Liver (tissue), 9 donors: Measurements from ENCODE around the gene ASCL5. TPM values are rescaled to one million over a fixed set of nuclear protein-coding genes. Genes with fewer than 3 reads are reported as not detected.

Source experiments
- DNase-seq: peaks from one replicate; pipeline ENCODE4 v3.0.0-alpha.2; 2017; ENCODE audit warnings: low spot score
- H3K27ac ChIP-seq, 2 donors: one replicate each; pipeline ENCODE4 v1.7.0; 2013; ENCODE audit warnings: inconsistent platforms in 2 of 2, low read length in 2 of 2, control low read depth in 1 of 2, low read depth in 1 of 2, mild to moderate bottlenecking in 1 of 2
- H3K27me3 ChIP-seq, 4 donors: one replicate each; pipeline versions ENCODE4 v1.6.1 to v1.7.0; 2013; ENCODE audit warnings: low read length in 3 of 4, inconsistent platforms in 1 of 4, mild to moderate bottlenecking in 1 of 4, moderate library complexity in 1 of 4; ENCODE audit not compliant: control insufficient read depth in 4 of 4, insufficient read depth in 4 of 4
- H3K36me3 ChIP-seq, 4 donors: one replicate each; pipeline versions ENCODE4 v1.6.1 to v1.7.0; 2013; ENCODE audit warnings: low read length in 3 of 4, mild to moderate bottlenecking in 3 of 4, low read depth in 1 of 4, moderate library complexity in 1 of 4; ENCODE audit not compliant: control insufficient read depth in 4 of 4, insufficient read depth in 3 of 4
- H3K4me1 ChIP-seq, 4 donors: one replicate each; pipeline versions ENCODE4 v1.6.1 to v1.7.0; 2013; ENCODE audit warnings: low read length in 3 of 4, mild to moderate bottlenecking in 3 of 4, moderate library complexity in 1 of 4; ENCODE audit not compliant: control insufficient read depth in 4 of 4, insufficient read depth in 4 of 4
- H3K4me3 ChIP-seq, 3 donors: one replicate each; pipeline versions ENCODE4 v1.6.1 to v1.7.0; 2013; ENCODE audit warnings: low read length in 3 of 3, control low read depth in 1 of 3, low read depth in 1 of 3, mild to moderate bottlenecking in 1 of 3
- H3K9ac ChIP-seq, 2 donors: one replicate each; pipeline ENCODE4 v1.7.0; 2013; ENCODE audit warnings: low read length in 2 of 2, mild to moderate bottlenecking in 2 of 2, moderate library complexity in 2 of 2, control low read depth in 1 of 2, low read depth in 1 of 2
- H3K9me3 ChIP-seq, 4 donors: one replicate each; pipeline versions ENCODE4 v1.6.1 to v1.7.0; 2013; ENCODE audit warnings: low read length in 3 of 4; ENCODE audit not compliant: control insufficient read depth in 4 of 4
- ATF3 ChIP-seq: IDR thresholded peaks from 2 replicates; pipeline ENCODE4 v1.6.1; 2016; ENCODE audit warnings: antibody characterized with exemption
- EGR1 ChIP-seq, 2 donors: IDR thresholded peaks; 2 replicates each; pipeline ENCODE4 v1.6.1; 2016 to 2018; ENCODE audit warnings: antibody characterized with exemption in 2 of 2, low read depth in 2 of 2
- FOXA1 ChIP-seq: IDR thresholded peaks from 2 replicates; pipeline ENCODE4 v1.6.1; 2016; ENCODE audit warnings: antibody characterized with exemption
- FOXA2 ChIP-seq: IDR thresholded peaks from 2 replicates; pipeline ENCODE4 v1.6.1; 2016; ENCODE audit warnings: antibody characterized with exemption
- GABPA ChIP-seq, 2 donors: IDR thresholded peaks in 1 of 2; conservative IDR thresholded peaks in 1 of 2; 2 replicates each; pipeline ENCODE4 v1.6.1; 2016; ENCODE audit warnings: antibody characterized with exemption in 2 of 2, mild to moderate bottlenecking in 1 of 2, moderate library complexity in 1 of 2
- HNF4A ChIP-seq, 2 donors: conservative IDR thresholded peaks; 2 replicates each; pipeline ENCODE4 v1.6.1; 2016; ENCODE audit warnings: antibody characterized with exemption in 2 of 2, mild to moderate bottlenecking in 2 of 2
- HNF4G ChIP-seq: IDR thresholded peaks from 2 replicates; pipeline ENCODE4 v1.6.1; 2016; ENCODE audit warnings: antibody characterized with exemption
- JUND ChIP-seq, 2 donors: IDR thresholded peaks; 2 replicates each; pipeline ENCODE4 v1.6.1; 2016; ENCODE audit warnings: antibody characterized with exemption in 2 of 2
- NR2F2 ChIP-seq: IDR thresholded peaks from 2 replicates; pipeline ENCODE4 v1.6.1; 2016; ENCODE audit warnings: antibody characterized with exemption
- RAD21 ChIP-seq, 2 donors: IDR thresholded peaks; 2 replicates each; pipeline ENCODE4 v1.6.1; 2016; ENCODE audit warnings: antibody characterized with exemption in 2 of 2, mild to moderate bottlenecking in 2 of 2
- TAF1 ChIP-seq: conservative IDR thresholded peaks from 2 replicates; pipeline ENCODE4 v1.6.1; 2016; ENCODE audit warnings: antibody characterized with exemption, mild to moderate bottlenecking
- YY1 ChIP-seq: IDR thresholded peaks from 2 replicates; pipeline ENCODE4 v1.6.1; 2016; ENCODE audit warnings: antibody characterized with exemption, mild to moderate bottlenecking
- WGBS: extraction: QIAGEN DNeasy Blood & Tissue Kit; methylation state at CpG from one replicate; pipeline ENCODE4 v1.1.7; 2013; 5-methylcytosine and 5-hydroxymethylcytosine counted together
- polyA plus RNA-seq, 2 donors: library from polyadenylated mRNA; stranded (reverse) in 1 of 2; unstranded in 1 of 2; fragments of 200-250 nt in 1 of 2; fragments of >200 nt in 1 of 2; fragmentation: Nextera tagmentation in 1 of 2; extraction: Ambion mirVana in 1 of 2; gene quantifications; one replicate each; pipeline versions ENCODE4 v1.2.1 to v1.2.3, GENCODE V29; 2013 to 2015
- total RNA-seq, 2 donors: library from RNA; depleted of rRNA; stranded (reverse); fragments of >200 nt; gene quantifications; one replicate each; pipeline ENCODE4 v1.2.3, GENCODE V29; 2014
- TF ChIP-seq, protein P1 (sequence below): IDR thresholded peaks from 2 replicates; pipeline ENCODE4 v1.6.1; 2016; ENCODE audit warnings: antibody characterized with exemption
- TF ChIP-seq, protein P2 (sequence below): IDR thresholded peaks from 2 replicates; pipeline ENCODE4 v1.6.1; 2016; ENCODE audit warnings: antibody characterized with exemption
- TF ChIP-seq, protein P3 (sequence below): IDR thresholded peaks from 2 replicates; pipeline ENCODE4 v1.6.1; 2016; ENCODE audit warnings: antibody characterized with exemption, mild to moderate bottlenecking
- TF ChIP-seq, protein P4 (sequence below): fragments of 150-350 bp; IDR thresholded peaks from 2 replicates; pipeline ENCODE4 v1.5.1; 2017; ENCODE audit warnings: improper control_type of control experiment, low read depth, low read length; ENCODE audit not compliant: missing input control
- donor health status: healthy.
- donor health status: healthy.
- donor health status: healthy.
- donor health status: healthy.
- donor health status: healthy.

ASCL5 gene
- total and polyA plus RNA-seq, 4 donors: not detected

DNA sequence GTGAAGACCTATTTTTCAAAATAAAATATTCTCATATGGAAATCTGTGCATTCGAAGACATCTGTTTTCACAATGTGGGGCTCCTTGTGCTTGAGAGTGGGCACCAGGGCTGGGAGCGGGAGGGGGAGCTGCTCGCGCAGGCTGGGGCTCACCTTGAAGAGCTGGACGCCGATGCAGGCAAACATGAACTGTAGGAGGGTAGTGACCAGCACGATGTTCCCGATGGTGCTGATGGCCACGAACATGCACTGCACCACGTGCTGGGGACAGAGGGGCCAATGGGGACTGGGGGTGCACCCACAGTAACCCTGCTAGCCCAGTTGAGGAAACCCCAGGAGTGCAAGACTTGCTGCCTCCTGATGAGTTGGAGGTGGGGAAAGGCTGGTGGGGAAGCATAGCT is 61.3 kb downstream of the ASCL5 start:
- TF ChIP-seq, protein P1, sequence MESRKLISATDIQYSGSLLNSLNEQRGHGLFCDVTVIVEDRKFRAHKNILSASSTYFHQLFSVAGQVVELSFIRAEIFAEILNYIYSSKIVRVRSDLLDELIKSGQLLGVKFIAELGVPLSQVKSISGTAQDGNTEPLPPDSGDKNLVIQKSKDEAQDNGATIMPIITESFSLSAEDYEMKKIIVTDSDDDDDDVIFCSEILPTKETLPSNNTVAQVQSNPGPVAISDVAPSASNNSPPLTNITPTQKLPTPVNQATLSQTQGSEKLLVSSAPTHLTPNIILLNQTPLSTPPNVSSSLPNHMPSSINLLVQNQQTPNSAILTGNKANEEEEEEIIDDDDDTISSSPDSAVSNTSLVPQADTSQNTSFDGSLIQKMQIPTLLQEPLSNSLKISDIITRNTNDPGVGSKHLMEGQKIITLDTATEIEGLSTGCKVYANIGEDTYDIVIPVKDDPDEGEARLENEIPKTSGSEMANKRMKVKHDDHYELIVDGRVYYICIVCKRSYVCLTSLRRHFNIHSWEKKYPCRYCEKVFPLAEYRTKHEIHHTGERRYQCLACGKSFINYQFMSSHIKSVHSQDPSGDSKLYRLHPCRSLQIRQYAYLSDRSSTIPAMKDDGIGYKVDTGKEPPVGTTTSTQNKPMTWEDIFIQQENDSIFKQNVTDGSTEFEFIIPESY: no peak
- TF ChIP-seq YY1: no peak
- no peak for TF ChIP-seq JUND (IDR thresholded peaks at IDR 0.05)
- no peak for TF ChIP-seq RAD21 (IDR thresholded peaks at IDR 0.05)
- no peak for TF ChIP-seq GABPA (IDR thresholded peaks at IDR 0.05 in 1 of 2, conservative IDR thresholded peaks at IDR 0.05 in 1 of 2)
- no peak for TF ChIP-seq ATF3
- TF ChIP-seq, protein P2, sequence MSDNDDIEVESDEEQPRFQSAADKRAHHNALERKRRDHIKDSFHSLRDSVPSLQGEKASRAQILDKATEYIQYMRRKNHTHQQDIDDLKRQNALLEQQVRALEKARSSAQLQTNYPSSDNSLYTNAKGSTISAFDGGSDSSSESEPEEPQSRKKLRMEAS: no peak
- TF ChIP-seq TAF1: no peak
- no peak for TF ChIP-seq HNF4G
- no peak for TF ChIP-seq FOXA2
- no peak for TF ChIP-seq HNF4A (conservative IDR thresholded peaks at IDR 0.05)
- no peak for TF ChIP-seq FOXA1
- TF ChIP-seq, protein P3, sequence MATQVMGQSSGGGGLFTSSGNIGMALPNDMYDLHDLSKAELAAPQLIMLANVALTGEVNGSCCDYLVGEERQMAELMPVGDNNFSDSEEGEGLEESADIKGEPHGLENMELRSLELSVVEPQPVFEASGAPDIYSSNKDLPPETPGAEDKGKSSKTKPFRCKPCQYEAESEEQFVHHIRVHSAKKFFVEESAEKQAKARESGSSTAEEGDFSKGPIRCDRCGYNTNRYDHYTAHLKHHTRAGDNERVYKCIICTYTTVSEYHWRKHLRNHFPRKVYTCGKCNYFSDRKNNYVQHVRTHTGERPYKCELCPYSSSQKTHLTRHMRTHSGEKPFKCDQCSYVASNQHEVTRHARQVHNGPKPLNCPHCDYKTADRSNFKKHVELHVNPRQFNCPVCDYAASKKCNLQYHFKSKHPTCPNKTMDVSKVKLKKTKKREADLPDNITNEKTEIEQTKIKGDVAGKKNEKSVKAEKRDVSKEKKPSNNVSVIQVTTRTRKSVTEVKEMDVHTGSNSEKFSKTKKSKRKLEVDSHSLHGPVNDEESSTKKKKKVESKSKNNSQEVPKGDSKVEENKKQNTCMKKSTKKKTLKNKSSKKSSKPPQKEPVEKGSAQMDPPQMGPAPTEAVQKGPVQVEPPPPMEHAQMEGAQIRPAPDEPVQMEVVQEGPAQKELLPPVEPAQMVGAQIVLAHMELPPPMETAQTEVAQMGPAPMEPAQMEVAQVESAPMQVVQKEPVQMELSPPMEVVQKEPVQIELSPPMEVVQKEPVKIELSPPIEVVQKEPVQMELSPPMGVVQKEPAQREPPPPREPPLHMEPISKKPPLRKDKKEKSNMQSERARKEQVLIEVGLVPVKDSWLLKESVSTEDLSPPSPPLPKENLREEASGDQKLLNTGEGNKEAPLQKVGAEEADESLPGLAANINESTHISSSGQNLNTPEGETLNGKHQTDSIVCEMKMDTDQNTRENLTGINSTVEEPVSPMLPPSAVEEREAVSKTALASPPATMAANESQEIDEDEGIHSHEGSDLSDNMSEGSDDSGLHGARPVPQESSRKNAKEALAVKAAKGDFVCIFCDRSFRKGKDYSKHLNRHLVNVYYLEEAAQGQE: no peak
- TF ChIP-seq, protein P4, sequence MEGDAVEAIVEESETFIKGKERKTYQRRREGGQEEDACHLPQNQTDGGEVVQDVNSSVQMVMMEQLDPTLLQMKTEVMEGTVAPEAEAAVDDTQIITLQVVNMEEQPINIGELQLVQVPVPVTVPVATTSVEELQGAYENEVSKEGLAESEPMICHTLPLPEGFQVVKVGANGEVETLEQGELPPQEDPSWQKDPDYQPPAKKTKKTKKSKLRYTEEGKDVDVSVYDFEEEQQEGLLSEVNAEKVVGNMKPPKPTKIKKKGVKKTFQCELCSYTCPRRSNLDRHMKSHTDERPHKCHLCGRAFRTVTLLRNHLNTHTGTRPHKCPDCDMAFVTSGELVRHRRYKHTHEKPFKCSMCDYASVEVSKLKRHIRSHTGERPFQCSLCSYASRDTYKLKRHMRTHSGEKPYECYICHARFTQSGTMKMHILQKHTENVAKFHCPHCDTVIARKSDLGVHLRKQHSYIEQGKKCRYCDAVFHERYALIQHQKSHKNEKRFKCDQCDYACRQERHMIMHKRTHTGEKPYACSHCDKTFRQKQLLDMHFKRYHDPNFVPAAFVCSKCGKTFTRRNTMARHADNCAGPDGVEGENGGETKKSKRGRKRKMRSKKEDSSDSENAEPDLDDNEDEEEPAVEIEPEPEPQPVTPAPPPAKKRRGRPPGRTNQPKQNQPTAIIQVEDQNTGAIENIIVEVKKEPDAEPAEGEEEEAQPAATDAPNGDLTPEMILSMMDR: no peak
- 94% methylated on average over 10 of the region's 10 CpGs for WGBS
- no peaks in the 10 kb centered on the region for H3K9me3 ChIP-seq
- peaks cover 0 to 5% (median 0%) of the 10 kb centered on the region in 4 donors for H3K4me1 ChIP-seq
- no peak overlapping the region for H3K4me3 ChIP-seq
- DNase-seq: no peak
- no peaks in the 10 kb centered on the region for H3K27me3 ChIP-seq
- no peak overlapping the region for H3K27ac ChIP-seq
- no peaks in the 10 kb centered on the region for H3K36me3 ChIP-seq
- H3K9ac ChIP-seq: no peak overlapping the region

GRCh38 chr1:201064806-201065205 is 62.2 kb downstream of the ASCL5 start:
- 83% methylated on average over 8 of the region's 8 CpGs for WGBS
- no peak for DNase-seq
- Histone ChIP-seq H3K27me3 (no peaks in the 10 kb centered on the region), H3K4me3 (no peak overlapping the region), H3K4me1 (peaks cover 0 to 5% (median 0%) of the 10 kb centered on the region in 4 donors), H3K36me3 (no peaks in the 10 kb centered on the region), H3K9me3 (no peaks in the 10 kb centered on the region), H3K27ac (no peak overlapping the region), H3K9ac (no peak overlapping the region)
- TF ChIP-seq, protein P1: no peak
- TF ChIP-seq FOXA1 (no peak), EGR1 (IDR thresholded peaks at IDR 0.05; ENCODE audit: low read depth in 2 of 2) (no peak), NR2F2 (no peak), RAD21 (IDR thresholded peaks at IDR 0.05) (no peak), GABPA (IDR thresholded peaks at IDR 0.05 in 1 of 2, conservative IDR thresholded peaks at IDR 0.05 in 1 of 2) (no peak), HNF4A (conservative IDR thresholded peaks at IDR 0.05) (no peak), FOXA2 (no peak), TAF1 (no peak), HNF4G (no peak), YY1 (no peak), JUND (IDR thresholded peaks at IDR 0.05) (no peak)
- TF ChIP-seq, protein P2: no peak
- TF ChIP-seq, protein P3: no peak
